ENCODE results near the gene OSR1.
"Not testable (repeated sequence)": the region's sequence is repeated elsewhere in the genome, so short reads cannot be mapped to it uniquely, and the experiment has no call there.

Gene OSR1

GRCh38 chr2:19332503-19332902 lies 25.9 kb downstream of the OSR1 start:
- DNase-seq (ENCODE audit: insufficient read length, low spot score) (no peak), FAIRE-seq (no peak)
- no peak for TF ChIP-seq POLR2A (IDR thresholded peaks at IDR 0.05; ENCODE audit: low read depth, low read length)

DNA sequence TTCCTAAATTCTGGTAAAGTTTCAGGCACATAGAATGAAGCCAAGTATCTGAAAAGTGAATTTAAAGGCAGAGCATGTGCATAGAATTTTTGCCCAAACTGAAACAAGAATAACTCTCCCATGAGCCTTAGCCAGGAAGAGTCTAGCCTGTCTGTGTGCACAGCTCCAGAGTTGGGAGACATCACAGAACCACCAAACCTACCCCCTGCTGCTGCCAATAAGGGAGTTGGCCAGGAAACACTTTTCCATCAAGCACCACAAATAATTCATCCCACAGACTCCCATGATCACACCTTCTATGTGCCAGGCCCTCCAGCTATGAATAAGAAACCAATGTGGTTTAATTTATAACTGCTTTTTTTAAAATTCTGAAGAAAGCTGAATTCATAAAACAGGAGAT lies 27.0 kb downstream of the OSR1 start:
- no peak for TF ChIP-seq POLR2A (IDR thresholded peaks at IDR 0.05; ENCODE audit: low read depth, low read length)
- no peak for DNase-seq (ENCODE audit: insufficient read length, low spot score)
- no peak for FAIRE-seq

- no peak for TF ChIP-seq POLR2A (IDR thresholded peaks at IDR 0.05; ENCODE audit: low read depth, low read length)
- DNase-seq (ENCODE audit: insufficient read length, low spot score) (no peak), FAIRE-seq (no peak)
Observed at GRCh38 chr2:19330436-19330835, 28.0 kb downstream of the OSR1 start.

DNA sequence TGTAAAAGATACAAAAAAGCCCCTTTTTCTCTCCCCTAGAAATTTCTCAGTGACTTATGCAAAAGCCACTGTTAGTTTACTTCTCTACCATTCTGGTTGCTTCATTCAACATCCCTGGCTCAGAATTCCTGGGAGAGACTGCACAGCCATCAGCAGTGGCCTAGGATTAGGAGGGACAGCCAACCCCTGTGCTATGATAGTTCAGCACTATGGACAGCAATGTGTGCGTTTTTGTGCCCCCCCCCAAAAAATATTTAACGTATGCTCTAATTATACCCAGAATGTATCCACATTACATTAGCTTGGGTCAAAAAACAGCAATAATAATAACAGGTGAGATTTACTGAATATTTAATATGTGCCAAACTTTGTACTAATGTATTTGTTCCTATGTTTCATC lies 29.0 kb downstream of the OSR1 start:
- TF ChIP-seq POLR2A (IDR thresholded peaks at IDR 0.05; ENCODE audit: low read depth, low read length), result no peak

GRCh38 chr2:19327496-19327895 lies 30.9 kb downstream of the OSR1 start:
- no peak for FAIRE-seq
- DNase-seq (ENCODE audit: insufficient read length, low spot score), result no peak
- no peak for TF ChIP-seq POLR2A (IDR thresholded peaks at IDR 0.05; ENCODE audit: low read depth, low read length)

More for the DNA sequence above, 29.0 kb downstream of the OSR1 start:
- FAIRE-seq (no peak), DNase-seq (ENCODE audit: insufficient read length, low spot score) (no peak)

GRCh38 chr2:19321946-19322345 lies 36.5 kb downstream of the OSR1 start:
- TF ChIP-seq POLR2A (IDR thresholded peaks at IDR 0.05; ENCODE audit: low read depth, low read length), result no peak
- no peak for FAIRE-seq
- DNase-seq (ENCODE audit: insufficient read length, low spot score), result no peak

DNA sequence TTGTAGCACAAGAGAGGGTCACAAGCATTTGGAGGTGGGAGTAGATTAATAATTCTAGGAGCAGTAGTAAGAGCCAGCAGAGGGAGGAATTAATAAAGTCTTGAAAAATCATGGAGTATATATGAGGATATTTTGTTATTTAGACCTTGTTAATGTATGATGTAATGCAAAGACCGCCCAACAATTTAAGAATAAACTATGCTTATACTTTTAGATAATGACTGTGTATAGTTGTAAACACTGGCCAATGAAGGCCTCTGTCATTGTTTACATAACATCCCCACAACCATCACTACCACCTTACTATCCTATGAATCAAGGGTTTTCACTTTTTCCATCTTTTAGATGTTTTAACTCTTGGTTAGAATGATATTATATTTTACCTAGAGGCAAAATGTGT lies 37.6 kb downstream of the OSR1 start:
- FAIRE-seq (no peak), DNase-seq (ENCODE audit: insufficient read length, low spot score) (no peak)
- TF ChIP-seq POLR2A (IDR thresholded peaks at IDR 0.05; ENCODE audit: low read depth, low read length), result no peak

DNA sequence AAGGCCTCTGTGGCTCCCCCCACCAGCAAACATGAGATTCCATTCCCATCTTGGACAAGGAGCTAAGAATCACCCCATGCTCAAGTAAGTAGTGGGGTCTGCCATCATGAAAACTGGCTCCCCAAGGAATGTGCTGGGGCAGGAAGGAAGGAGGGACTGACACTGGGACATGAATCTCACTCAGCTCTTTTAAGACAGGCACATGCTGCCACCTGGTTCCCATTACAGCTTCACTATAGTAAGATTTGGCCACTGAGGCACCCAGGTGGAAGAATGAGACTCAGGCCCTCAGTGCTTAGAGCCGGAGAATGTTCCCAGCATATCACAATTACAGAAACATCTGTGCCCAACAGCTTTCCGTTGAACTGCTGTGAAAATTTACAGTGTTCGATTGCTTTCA lies 38.7 kb downstream of the OSR1 start:
- FAIRE-seq (no peak), DNase-seq (ENCODE audit: insufficient read length, low spot score) (no peak)
- TF ChIP-seq POLR2A (IDR thresholded peaks at IDR 0.05; ENCODE audit: low read depth, low read length), result no peak

DNA sequence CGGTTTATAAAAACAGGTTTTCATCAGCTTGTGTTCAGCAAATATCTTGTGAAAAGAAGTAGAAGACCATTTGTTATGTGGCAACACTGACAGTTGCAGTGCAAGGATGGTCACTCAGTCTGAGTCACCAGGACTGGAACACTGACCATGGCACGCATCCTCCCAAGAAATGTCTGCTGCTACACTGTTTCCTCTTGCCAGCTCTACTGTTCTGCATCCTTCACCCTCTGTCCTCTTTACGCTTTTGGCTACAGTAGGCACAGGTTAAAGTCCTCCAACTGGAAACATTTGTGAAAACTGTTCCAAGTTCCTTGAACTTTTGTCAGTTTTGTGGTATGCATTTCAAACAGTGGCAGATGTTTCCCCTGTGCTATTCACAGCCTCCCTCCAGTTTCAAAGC lies 39.4 kb downstream of the OSR1 start:
- FAIRE-seq (no peak), DNase-seq (ENCODE audit: insufficient read length, low spot score) (no peak)
- TF ChIP-seq POLR2A (IDR thresholded peaks at IDR 0.05; ENCODE audit: low read depth, low read length), result no peak

DNA sequence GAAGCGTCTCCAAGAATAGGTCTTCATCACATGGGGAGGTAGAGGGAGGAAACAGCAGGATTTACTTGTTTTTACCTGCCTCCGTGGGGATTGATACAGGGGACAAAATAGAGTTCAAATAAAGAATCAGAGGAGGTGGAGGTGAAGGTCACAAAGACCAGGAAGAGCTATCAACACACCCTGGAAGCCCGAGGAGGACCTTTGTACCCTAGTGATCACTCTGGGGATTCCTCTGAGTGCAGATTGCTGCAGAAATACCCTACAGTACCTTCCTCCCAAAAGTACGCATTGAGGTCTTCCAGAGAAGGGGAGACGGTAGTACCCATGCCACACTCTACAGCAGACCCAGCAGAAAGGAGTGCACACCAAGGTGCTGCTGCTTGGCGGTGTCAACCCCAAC lies 44.9 kb downstream of the OSR1 start:
- FAIRE-seq, result no peak
- no peak for TF ChIP-seq POLR2A (IDR thresholded peaks at IDR 0.05; ENCODE audit: low read depth, low read length)
- no peak for DNase-seq (ENCODE audit: insufficient read length, low spot score)

DNA sequence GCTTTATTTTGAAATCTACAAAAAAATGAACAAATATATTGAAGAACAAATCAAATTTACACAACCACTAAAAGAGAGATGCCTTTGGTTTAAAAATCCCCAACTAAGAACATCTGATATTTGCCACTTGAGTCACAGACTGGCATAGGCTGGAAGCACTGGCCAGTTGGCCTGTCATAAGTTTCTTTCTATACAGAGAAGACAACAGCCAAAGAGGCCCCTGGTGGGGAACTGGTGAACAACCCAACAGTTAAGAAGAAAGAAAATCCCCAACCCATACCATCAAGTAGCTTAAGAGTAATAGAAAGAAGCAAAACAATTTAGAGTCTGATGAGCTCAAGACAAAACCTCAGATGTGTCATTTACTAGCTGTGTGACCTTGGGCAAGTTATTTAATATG lies 45.5 kb downstream of the OSR1 start:
- TF ChIP-seq POLR2A (IDR thresholded peaks at IDR 0.05; ENCODE audit: low read depth, low read length), result no peak
- peak; percentile 20 for DNase-seq (ENCODE audit: insufficient read length, low spot score)
- FAIRE-seq, result peak; percentile 67

GRCh38 chr2:19306065-19306464 lies 52.4 kb downstream of the OSR1 start:
- not testable (repeated sequence) for FAIRE-seq; DNase-seq (ENCODE audit: insufficient read length, low spot score)

DNA sequence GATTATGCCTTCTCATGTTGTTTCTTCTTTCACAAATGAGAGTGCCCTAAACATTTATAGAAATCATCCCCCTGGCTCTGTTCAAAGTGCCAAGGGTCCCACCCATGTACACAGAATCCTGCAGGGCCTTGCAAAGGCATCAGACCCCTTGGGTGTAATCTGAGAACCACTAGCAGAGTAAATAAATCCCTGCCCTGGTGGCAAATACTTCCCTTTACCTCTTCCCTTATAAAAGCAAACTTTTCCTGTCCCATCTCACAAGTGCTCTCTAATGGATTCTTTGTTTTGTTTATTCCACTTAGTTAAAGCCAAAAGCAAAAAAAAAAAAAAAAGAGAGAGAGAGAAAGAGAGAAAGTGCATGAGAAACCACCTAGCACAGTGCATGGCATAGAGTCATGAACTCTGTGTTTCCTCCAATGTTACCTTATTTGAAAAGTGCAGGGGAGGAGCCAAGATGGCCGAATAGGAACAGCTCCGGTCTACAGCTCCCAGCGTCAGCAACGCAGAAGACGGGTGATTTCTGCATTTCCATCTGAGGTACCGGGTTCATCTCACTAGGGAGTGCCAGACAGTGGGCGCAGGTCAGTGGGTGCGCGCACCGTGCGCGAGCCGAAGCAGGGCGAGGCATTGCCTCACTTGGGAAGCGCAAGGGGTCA lies 52.9 kb downstream of the OSR1 start:
- not testable (repeated sequence) for FAIRE-seq; DNase-seq (ENCODE audit: insufficient read length, low spot score)

DNA sequence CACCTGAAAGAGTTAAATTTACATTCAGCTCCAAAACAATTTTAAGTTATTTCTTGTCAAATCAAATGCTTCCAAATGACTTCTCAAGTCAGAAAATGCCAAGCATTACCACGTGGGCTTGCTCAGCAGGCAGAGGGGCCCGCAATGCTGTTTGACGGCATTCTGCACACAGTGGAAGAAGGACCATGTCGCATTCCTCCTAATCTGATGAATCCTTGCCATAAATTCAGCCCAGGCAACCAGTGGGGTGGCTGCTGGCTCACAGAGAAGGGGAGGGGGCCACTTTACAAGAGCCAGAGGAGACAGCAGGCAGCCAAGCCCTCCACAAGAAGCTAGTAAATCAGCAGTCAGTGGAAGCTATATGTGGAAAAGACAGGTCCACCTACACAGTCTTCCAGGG lies 56.7 kb downstream of the OSR1 start:
- no peak for TF ChIP-seq POLR2A (IDR thresholded peaks at IDR 0.05; ENCODE audit: low read depth, low read length)
- DNase-seq (ENCODE audit: insufficient read length, low spot score) (no peak), FAIRE-seq (no peak)

Data from H54 (cell line).